GM12878 (cell line): ENCODE results near the gene VGLL4. TPM values are rescaled to one million over a fixed set of nuclear protein-coding genes. Genes with fewer than 3 reads are reported as not detected.

ENCODE experiments used
- ATAC-seq: fragments of 200-7000 bp; cut with Tn5 transposase; 3 replicates; pipeline ENCODE4 v1.9.1; 2020; ENCODE audit warnings: mild to moderate bottlenecking, moderate library complexity
- BruUV-seq: library from RNA; stranded (reverse); fragments of 400-500 nt; replicated peaks from 2 replicates; lab custom pipeline; 2021; lab: Mats Ljungman, UMichigan
- CTCF ChIA-PET: fragments of 300-600 bp; sonication (Branson Sonifier 250); formaldehyde crosslinking; extraction: SDS; loops from one replicate; lab custom pipeline; 2021; ENCODE audit warnings: inconsistent platforms; lab: Yijun Ruan, JAX
- POLR2A ChIA-PET: fragments of 350-600 bp; formaldehyde crosslinking; extraction: SDS; loops from one replicate; lab custom pipeline; 2021; ENCODE audit warnings: inconsistent platforms; lab: Charles Lee
- RAD21 ChIA-PET: fragments of 300-600 bp; sonication (Branson Sonifier 250); formaldehyde crosslinking; loops from one replicate; lab custom pipeline; 2023; ENCODE audit warnings: antibody characterized with exemption; ENCODE audit not compliant: unreplicated experiment; lab: Charles Lee
- SMC1A ChIA-PET: fragments of 300-600 bp; sonication (Branson Sonifier 250); formaldehyde crosslinking; loops from one replicate; lab custom pipeline; 2023; ENCODE audit not compliant: unreplicated experiment, uncharacterized antibody; lab: Charles Lee
- DNase-seq: peaks from one replicate; pipeline ENCODE4 v3.0.0-alpha.2; 2011; ENCODE audit warnings: low read depth, low spot score
- FAIRE-seq: peaks from 3 replicates; lab custom pipeline; 2011; peaks lifted over from hg19 to GRCh38; lab: Jason Lieb, UNC
- H2AFZ ChIP-seq: 2 replicates; pipeline ENCODE4 v1.6.0; 2011; ENCODE audit warnings: low read depth, low read length, control low read depth; ENCODE audit not compliant: control insufficient read depth
- H3K27ac ChIP-seq: 2 replicates; pipeline ENCODE4 v1.5.1; 2011; ENCODE audit warnings: control low read depth; ENCODE audit not compliant: control insufficient read depth, insufficient read depth
- H3K27me3 ChIP-seq, 2 experiments: replicated peaks in 1 of 2; 2 replicates each; pipeline versions ENCODE4 v1.6.0 to v1.6.1; 2011; ENCODE audit warnings: low read length in 1 of 2; ENCODE audit not compliant: control insufficient read depth in 2 of 2, insufficient read depth in 2 of 2
- H3K36me3 ChIP-seq, 2 experiments: 2 replicates each; pipeline ENCODE4 v1.5.1; 2011; ENCODE audit warnings: low read length in 1 of 2; ENCODE audit not compliant: control insufficient read depth in 2 of 2, insufficient read depth in 2 of 2
- H3K4me1 ChIP-seq: 2 replicates; pipeline ENCODE4 v1.6.1; 2011; ENCODE audit warnings: mild to moderate bottlenecking, low read length, moderate library complexity, mixed read lengths; ENCODE audit not compliant: control insufficient read depth, insufficient read depth
- H3K4me2 ChIP-seq: 2 replicates; pipeline ENCODE4 v1.6.0; 2011; ENCODE audit warnings: control low read depth; ENCODE audit not compliant: control insufficient read depth, insufficient read depth
- H3K4me3 ChIP-seq: fragments of 200-600 bp; sonication (generic); 2 replicates; pipeline ENCODE4 v1.5.1; 2016
- H3K79me2 ChIP-seq: 2 replicates; pipeline ENCODE4 v1.6.0; 2011; ENCODE audit warnings: low read length; ENCODE audit not compliant: control insufficient read depth, insufficient read depth
- H3K9ac ChIP-seq: 2 replicates; pipeline ENCODE4 v1.8.0; 2011; ENCODE audit warnings: low read length, control low read depth, mixed read lengths; ENCODE audit not compliant: control insufficient read depth, insufficient read depth
- H3K9me3 ChIP-seq: replicated peaks from 3 replicates; pipeline ENCODE4 v1.5.1; 2011; ENCODE audit warnings: mild to moderate bottlenecking, low read length; ENCODE audit not compliant: control insufficient read depth, insufficient read depth
- H4K20me1 ChIP-seq: 2 replicates; pipeline ENCODE4 v1.6.0; 2011; ENCODE audit not compliant: control insufficient read depth, insufficient read depth
- BHLHE40 ChIP-seq, 2 experiments: fragments of 450-650 bp in 1 of 2; IDR thresholded peaks; 2 replicates each; pipeline ENCODE4 v1.6.1; 2011 to 2017; ENCODE audit warnings: low read depth in 2 of 2, borderline replicate concordance in 1 of 2, improper control_type of control experiment in 1 of 2, low read length in 1 of 2, mild to moderate bottlenecking in 1 of 2
- BMI1 ChIP-seq: fragments of 450-650 bp; IDR thresholded peaks from 2 replicates; pipeline ENCODE4 v1.6.1; 2016; ENCODE audit warnings: mild to moderate bottlenecking, moderate library complexity, borderline replicate concordance
- CBFB ChIP-seq: IDR thresholded peaks from 2 replicates; pipeline ENCODE4 v1.6.1; 2016; ENCODE audit warnings: antibody characterized with exemption, low read depth
- CHD2 ChIP-seq: IDR thresholded peaks from 2 replicates; pipeline ENCODE4 v1.6.1; 2011; ENCODE audit warnings: low read depth, low read length, improper control_type of control experiment, borderline replicate concordance
- CREM ChIP-seq: IDR thresholded peaks from 2 replicates; pipeline ENCODE4 v1.6.1; 2014; ENCODE audit warnings: antibody characterized with exemption, low read depth
- ESRRA ChIP-seq: IDR thresholded peaks from 2 replicates; pipeline ENCODE4 v1.6.1; 2012; ENCODE audit warnings: mild to moderate bottlenecking, low read length, improper control_type of control experiment
- GABPA ChIP-seq: IDR thresholded peaks from 2 replicates; pipeline ENCODE4 v1.6.1; 2014; ENCODE audit warnings: antibody characterized with exemption, low read depth, mild to moderate bottlenecking, inconsistent platforms
- HCFC1 ChIP-seq: fragments of 150-350 bp; IDR thresholded peaks from 2 replicates; pipeline ENCODE4 v1.6.1; 2014; ENCODE audit warnings: low read length
- HDAC6 ChIP-seq: fragments of 200-600 bp; sonication (generic); IDR thresholded peaks from one replicate; pipeline ENCODE4 v1.8.0; 2017; ENCODE audit warnings: antibody characterized with exemption; ENCODE audit not compliant: unreplicated experiment
- JUND ChIP-seq: IDR thresholded peaks from 2 replicates; pipeline ENCODE4 v1.6.1; 2012; ENCODE audit warnings: low read depth, mild to moderate bottlenecking, low read length, improper control_type of control experiment, moderate library complexity
- NFXL1 ChIP-seq: fragments of 450-650 bp; IDR thresholded peaks from 2 replicates; pipeline ENCODE4 v1.6.1; 2017; ENCODE audit warnings: antibody characterized with exemption, mild to moderate bottlenecking, borderline replicate concordance
- PKNOX1 ChIP-seq: fragments of 450-650 bp; IDR thresholded peaks from 2 replicates; pipeline ENCODE4 v1.6.1; 2016; ENCODE audit warnings: mild to moderate bottlenecking
- POLR2AphosphoS5 ChIP-seq: IDR thresholded peaks from 2 replicates; pipeline ENCODE4 v1.6.1; 2011; ENCODE audit warnings: mild to moderate bottlenecking, low read length, inconsistent platforms
- RB1 ChIP-seq: fragments of 450-650 bp; formaldehyde crosslinking; IDR thresholded peaks from 2 replicates; pipeline ENCODE4 v1.6.1; 2017; ENCODE audit warnings: mild to moderate bottlenecking, borderline replicate concordance
- TAF1 ChIP-seq: IDR thresholded peaks from 2 replicates; pipeline ENCODE4 v1.6.1; 2011; ENCODE audit warnings: mild to moderate bottlenecking, low read depth, low read length, borderline replicate concordance
- TBL1XR1 ChIP-seq: IDR thresholded peaks from 2 replicates; pipeline ENCODE4 v1.6.1; 2012; ENCODE audit warnings: low read depth, low read length, improper control_type of control experiment
- ZBTB33 ChIP-seq: fragments of 450-650 bp; IDR thresholded peaks from 2 replicates; pipeline ENCODE4 v1.6.1; 2017; ENCODE audit warnings: mild to moderate bottlenecking
- ZNF687 ChIP-seq: fragments of 450-650 bp; IDR thresholded peaks from 2 replicates; pipeline ENCODE4 v1.6.1; 2017; ENCODE audit warnings: mild to moderate bottlenecking, moderate library complexity
- WGBS: methylation state at CpG from one replicate; pipeline ENCODE4 v1.1.6; 2016; ENCODE audit warnings: low lambda C conversion rate; ENCODE audit not compliant: insufficient replicate concordance, insufficient coverage; ENCODE audit errors: missing lambda C conversion rate; 5-methylcytosine and 5-hydroxymethylcytosine counted together
- in situ Hi-C: fragments of 300-500 bp; cut with MboI; formaldehyde crosslinking; loops from 9 replicates; pipeline ENCODE4 v1.14.3; 2018; ENCODE audit warnings: mixed read lengths
- intact Hi-C: fragments of 100-400 bp; cut with micrococcal nuclease; formaldehyde crosslinking; loops from one replicate; pipeline ENCODE4 v1.14.2; 2022; ENCODE audit not compliant: unreplicated experiment
- polyA plus RNA-seq, 11 experiments: library from polyadenylated mRNA; depleted of rRNA in 4 of 11; unstranded in 6 of 11; stranded (reverse) in 5 of 11; fragments of >200 nt; fragmentation: Nextera tagmentation in 4 of 11; fragmentation: Illumina TruSeq in 1 of 11; extraction: Ambion mirVana in 4 of 11; extraction: Trizol in 1 of 11; gene quantifications; 1 replicate in 1 of 11; 2 replicates in 10 of 11; pipeline versions ENCODE4 v1.2.1 to v1.2.3, GENCODE V29; 2011 to 2016; ENCODE audit warnings: inconsistent platforms in 2 of 11, missing spikeins in 2 of 11, low read depth in 1 of 11
- total RNA-seq, 4 experiments: library from RNA; depleted of rRNA in 3 of 4; stranded (reverse); fragments of >200 nt in 3 of 4; fragmentation: Illumina TruSeq in 1 of 4; extraction: Trizol in 1 of 4; gene quantifications; 2 replicates each; pipeline versions ENCODE4 v1.2.1 to v1.2.3, GENCODE V29; 2013 to 2021

Gene VGLL4
- total and polyA plus RNA-seq, 10 of the 15 experiments (the other 5 are each of a cell fraction or from before 2014, with no cell fraction given): 0.44 to 38.1 (median 16.1) TPM

GRCh38 chr3:11593318-11594034, 50.2 kb downstream of the VGLL4 start:
- Histone ChIP-seq H3K4me3 (no peak overlapping the region), H3K4me1 (no peaks in the 10 kb centered on the region), H3K9ac (no peak overlapping the region), H4K20me1 (0 out of 2 replicates have a peak, but pooled peaks cover 6% of the 10 kb centered on the region), H3K9me3 (peaks cover 10% of the 10 kb centered on the region), H3K4me2 (no peak overlapping the region), H2AFZ (no peak overlapping the region), H3K79me2 (peaks cover 44% of the 10 kb centered on the region), H3K36me3 (peaks cover 2 to 10% of the 10 kb centered on the region in 2 experiments), H3K27ac (no peak overlapping the region), H3K27me3 (no peaks in the 10 kb centered on the region)
- WGBS: 88% methylated on average over 9 of the region's 10 CpGs
- ATAC-seq: no peak
- FAIRE-seq: no peak
- no peak for DNase-seq
- RAD21 ChIA-PET: no interaction called here
- CTCF ChIA-PET: interaction anchor here (1.1 kb wide), 1 partner anchor 10 kb away, joined by 4 read pairs; no protein-coding TSS in a partner anchor
- POLR2A ChIA-PET: no interaction called here
- SMC1A ChIA-PET: interaction anchor here (1.0 to 1.4 kb wide), 3 partner anchors 8 to 31 kb away, joined by 3 read pairs; no protein-coding TSS in a partner anchor
- intact Hi-C loops: no loop called here
- in situ Hi-C loops: no loop called here
- no TSS peak for BruUV-seq
- TF ChIP-seq TBL1XR1 (no peak), HCFC1 (no peak), CHD2 (no peak), ESRRA (no peak), BHLHE40 (IDR thresholded peaks at IDR 0.05; ENCODE audit: borderline replicate concordance in 1 of 2, low read depth in 2 of 2, low read length in 1 of 2) (no peak), POLR2AphosphoS5 (no peak), JUND (no peak), HDAC6 (no peak), CBFB (no peak), NFXL1 (no peak), RB1 (no peak), CREM (no peak), PKNOX1 (no peak), GABPA (no peak), ZNF687 (no peak), ZBTB33 (no peak), BMI1 (no peak), TAF1 (no peak)
